K562 (cell line): ENCODE data around the gene E2F1. TPM values are rescaled to one million over a fixed set of nuclear protein-coding genes. Genes with fewer than 3 reads are reported as not detected.

ENCODE experiments used
- ETV5 ChIP-seq: sonication (generic); formaldehyde crosslinking; IDR thresholded peaks from 2 replicates; pipeline ENCODE4 v1.4.0; 2020; ENCODE audit warnings: low read depth, mild to moderate bottlenecking, missing genetic modification reagents
- SIN3B ChIP-seq: fragments of 450-650 bp; IDR thresholded peaks from 2 replicates; pipeline ENCODE4 v1.6.1; 2017; ENCODE audit warnings: low read depth, mild to moderate bottlenecking, moderate library complexity
- ZNF143 ChIP-seq: sonication (generic); formaldehyde crosslinking; IDR thresholded peaks from 2 replicates; pipeline ENCODE4 v1.9.0; 2022; ENCODE audit warnings: mild to moderate bottlenecking, missing genetic modification reagents
- ZNF778 ChIP-seq: fragments of 450-650 bp; formaldehyde crosslinking; IDR thresholded peaks from 2 replicates; pipeline ENCODE4 v1.4.0; 2020; ENCODE audit warnings: mild to moderate bottlenecking, moderate library complexity
- polyA plus RNA-seq, 8 experiments: library from polyadenylated mRNA; depleted of rRNA in 4 of 8; stranded (reverse) in 5 of 8; unstranded in 3 of 8; fragments of >200 nt; fragmentation: Nextera tagmentation in 2 of 8; fragmentation: Illumina TruSeq in 1 of 8; extraction: Ambion mirVana in 2 of 8; extraction: Trizol in 1 of 8; gene quantifications; 2 replicates each; pipeline versions ENCODE4 v1.2.1 to v1.2.3, GENCODE V29; 2011 to 2014; ENCODE audit warnings: inconsistent platforms in 1 of 8, missing spikeins in 1 of 8
- total RNA-seq, 7 experiments: library from RNA; depleted of rRNA in 6 of 7; stranded (reverse); fragments of >200 nt in 6 of 7; fragmentation: Illumina TruSeq in 2 of 7; extraction: Trizol in 2 of 7; gene quantifications; 2 replicates each; pipeline versions ENCODE4 v1.2.1 to v1.2.3, GENCODE V29; 2011 to 2021; ENCODE audit warnings: low replicate concordance in 1 of 7
- TF ChIP-seq, protein P1 (sequence below), 2 experiments: fragments of 450-650 bp in 1 of 2; sonication (generic) in 1 of 2; formaldehyde crosslinking in 1 of 2; IDR thresholded peaks; 2 replicates each; pipeline versions ENCODE4 v1.7.1 to v1.9.0; 2016 to 2022; ENCODE audit warnings: inconsistent platforms in 1 of 2, mild to moderate bottlenecking in 1 of 2, missing genetic modification reagents in 1 of 2
- TF ChIP-seq, protein P2 (sequence below): fragments of 450-650 bp; IDR thresholded peaks from 2 replicates; pipeline ENCODE4 v1.6.1; 2018; ENCODE audit warnings: mild to moderate bottlenecking, low read depth; ENCODE audit not compliant: partially characterized antibody
- TF ChIP-seq, protein P3 (sequence below): sonication (generic); formaldehyde crosslinking; IDR thresholded peaks from 2 replicates; pipeline ENCODE4 v1.8.1; 2023; ENCODE audit warnings: mild to moderate bottlenecking, missing genetic modification reagents
- TF ChIP-seq, protein P4 (sequence below): sonication (generic); formaldehyde crosslinking; IDR thresholded peaks from 2 replicates; pipeline ENCODE4 v1.8.0; 2022; ENCODE audit warnings: mild to moderate bottlenecking, missing genetic modification reagents

E2F1 gene
- total and polyA plus RNA-seq, 9 of the 15 experiments (the other 6 are each of a cell fraction or from before 2014, with no cell fraction given): 0.14 to 30.6 (median 13.1) TPM

DNA sequence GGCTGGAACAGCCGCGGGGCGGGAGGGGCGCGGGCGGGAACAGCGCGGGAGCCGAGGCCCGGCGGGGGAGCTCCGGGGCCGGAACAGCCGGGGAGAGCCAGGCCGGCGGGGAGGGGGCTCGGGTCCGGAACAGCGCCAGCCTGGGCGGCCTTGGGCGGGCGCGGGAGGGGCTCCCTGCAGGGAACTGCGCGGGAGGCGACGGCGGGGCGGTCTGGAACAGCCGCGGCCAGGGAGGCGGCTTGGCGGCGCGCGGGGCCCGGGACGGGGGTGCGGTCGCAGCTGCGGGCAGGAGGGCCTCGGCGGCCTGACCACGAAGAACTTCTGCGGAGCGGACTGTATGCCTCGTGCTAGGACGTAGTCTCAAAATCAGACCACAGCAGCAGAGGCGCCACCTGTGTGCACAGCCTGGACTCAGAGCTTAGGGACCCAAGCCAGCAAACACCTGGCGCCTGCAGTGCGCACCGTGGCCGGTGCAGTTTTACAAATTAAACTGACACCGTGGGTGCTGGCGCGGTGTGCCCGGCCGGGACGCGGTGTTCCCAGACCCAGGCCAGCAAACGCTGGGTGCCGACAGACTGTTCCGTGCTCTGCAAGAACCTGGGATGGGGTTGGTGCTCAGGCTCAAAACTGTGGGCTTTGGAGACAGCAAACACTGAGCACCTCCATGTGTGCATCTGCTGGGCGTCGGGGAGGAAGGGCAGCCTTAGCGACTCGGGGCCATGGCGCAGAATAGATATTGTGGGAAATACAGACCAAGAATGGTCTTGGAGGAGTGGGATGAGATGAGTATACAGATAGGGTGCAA, 46.2 kb upstream of the E2F1 start (continued):
- TF ChIP-seq, protein P1, sequence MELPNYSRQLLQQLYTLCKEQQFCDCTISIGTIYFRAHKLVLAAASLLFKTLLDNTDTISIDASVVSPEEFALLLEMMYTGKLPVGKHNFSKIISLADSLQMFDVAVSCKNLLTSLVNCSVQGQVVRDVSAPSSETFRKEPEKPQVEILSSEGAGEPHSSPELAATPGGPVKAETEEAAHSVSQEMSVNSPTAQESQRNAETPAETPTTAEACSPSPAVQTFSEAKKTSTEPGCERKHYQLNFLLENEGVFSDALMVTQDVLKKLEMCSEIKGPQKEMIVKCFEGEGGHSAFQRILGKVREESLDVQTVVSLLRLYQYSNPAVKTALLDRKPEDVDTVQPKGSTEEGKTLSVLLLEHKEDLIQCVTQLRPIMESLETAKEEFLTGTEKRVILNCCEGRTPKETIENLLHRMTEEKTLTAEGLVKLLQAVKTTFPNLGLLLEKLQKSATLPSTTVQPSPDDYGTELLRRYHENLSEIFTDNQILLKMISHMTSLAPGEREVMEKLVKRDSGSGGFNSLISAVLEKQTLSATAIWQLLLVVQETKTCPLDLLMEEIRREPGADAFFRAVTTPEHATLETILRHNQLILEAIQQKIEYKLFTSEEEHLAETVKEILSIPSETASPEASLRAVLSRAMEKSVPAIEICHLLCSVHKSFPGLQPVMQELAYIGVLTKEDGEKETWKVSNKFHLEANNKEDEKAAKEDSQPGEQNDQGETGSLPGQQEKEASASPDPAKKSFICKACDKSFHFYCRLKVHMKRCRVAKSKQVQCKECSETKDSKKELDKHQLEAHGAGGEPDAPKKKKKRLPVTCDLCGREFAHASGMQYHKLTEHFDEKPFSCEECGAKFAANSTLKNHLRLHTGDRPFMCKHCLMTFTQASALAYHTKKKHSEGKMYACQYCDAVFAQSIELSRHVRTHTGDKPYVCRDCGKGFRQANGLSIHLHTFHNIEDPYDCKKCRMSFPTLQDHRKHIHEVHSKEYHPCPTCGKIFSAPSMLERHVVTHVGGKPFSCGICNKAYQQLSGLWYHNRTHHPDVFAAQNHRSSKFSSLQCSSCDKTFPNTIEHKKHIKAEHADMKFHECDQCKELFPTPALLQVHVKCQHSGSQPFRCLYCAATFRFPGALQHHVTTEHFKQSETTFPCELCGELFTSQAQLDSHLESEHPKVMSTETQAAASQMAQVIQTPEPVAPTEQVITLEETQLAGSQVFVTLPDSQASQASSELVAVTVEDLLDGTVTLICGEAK (IDR thresholded peaks at IDR 0.05): peak; percentile 17; the same call in 1 of the 2 replicates
- TF ChIP-seq, protein P1 (CRISPR knock-in tag; IDR thresholded peaks at IDR 0.05): no peak
- TF ChIP-seq, protein P2, sequence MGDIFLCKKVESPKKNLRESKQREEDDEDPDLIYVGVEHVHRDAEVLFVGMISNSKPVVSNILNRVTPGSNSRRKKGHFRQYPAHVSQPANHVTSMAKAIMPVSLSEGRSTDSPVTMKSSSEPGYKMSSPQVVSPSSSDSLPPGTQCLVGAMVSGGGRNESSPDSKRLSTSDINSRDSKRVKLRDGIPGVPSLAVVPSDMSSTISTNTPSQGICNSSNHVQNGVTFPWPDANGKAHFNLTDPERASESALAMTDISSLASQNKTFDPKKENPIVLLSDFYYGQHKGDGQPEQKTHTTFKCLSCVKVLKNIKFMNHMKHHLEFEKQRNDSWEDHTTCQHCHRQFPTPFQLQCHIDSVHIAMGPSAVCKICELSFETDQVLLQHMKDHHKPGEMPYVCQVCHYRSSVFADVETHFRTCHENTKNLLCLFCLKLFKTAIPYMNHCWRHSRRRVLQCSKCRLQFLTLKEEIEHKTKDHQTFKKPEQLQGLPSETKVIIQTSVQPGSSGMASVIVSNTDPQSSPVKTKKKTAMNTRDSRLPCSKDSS: no peak
- TF ChIP-seq ETV5 (CRISPR knock-in tag) (0 out of 2 replicates have a peak, but pooled peaks have one; percentile 50), ZNF778 (no peak), ZNF143 (no peak), SIN3B (peak; percentile 14; the same call in 1 of the 2 replicates)
- TF ChIP-seq, protein P3, sequence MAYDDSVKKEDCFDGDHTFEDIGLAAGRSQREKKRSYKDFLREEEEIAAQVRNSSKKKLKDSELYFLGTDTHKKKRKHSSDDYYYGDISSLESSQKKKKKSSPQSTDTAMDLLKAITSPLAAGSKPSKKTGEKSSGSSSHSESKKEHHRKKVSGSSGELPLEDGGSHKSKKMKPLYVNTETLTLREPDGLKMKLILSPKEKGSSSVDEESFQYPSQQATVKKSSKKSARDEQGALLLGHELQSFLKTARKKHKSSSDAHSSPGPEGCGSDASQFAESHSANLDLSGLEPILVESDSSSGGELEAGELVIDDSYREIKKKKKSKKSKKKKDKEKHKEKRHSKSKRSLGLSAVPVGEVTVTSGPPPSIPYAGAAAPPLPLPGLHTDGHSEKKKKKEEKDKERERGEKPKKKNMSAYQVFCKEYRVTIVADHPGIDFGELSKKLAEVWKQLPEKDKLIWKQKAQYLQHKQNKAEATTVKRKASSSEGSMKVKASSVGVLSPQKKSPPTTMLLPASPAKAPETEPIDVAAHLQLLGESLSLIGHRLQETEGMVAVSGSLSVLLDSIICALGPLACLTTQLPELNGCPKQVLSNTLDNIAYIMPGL: no peak
- TF ChIP-seq, protein P4, sequence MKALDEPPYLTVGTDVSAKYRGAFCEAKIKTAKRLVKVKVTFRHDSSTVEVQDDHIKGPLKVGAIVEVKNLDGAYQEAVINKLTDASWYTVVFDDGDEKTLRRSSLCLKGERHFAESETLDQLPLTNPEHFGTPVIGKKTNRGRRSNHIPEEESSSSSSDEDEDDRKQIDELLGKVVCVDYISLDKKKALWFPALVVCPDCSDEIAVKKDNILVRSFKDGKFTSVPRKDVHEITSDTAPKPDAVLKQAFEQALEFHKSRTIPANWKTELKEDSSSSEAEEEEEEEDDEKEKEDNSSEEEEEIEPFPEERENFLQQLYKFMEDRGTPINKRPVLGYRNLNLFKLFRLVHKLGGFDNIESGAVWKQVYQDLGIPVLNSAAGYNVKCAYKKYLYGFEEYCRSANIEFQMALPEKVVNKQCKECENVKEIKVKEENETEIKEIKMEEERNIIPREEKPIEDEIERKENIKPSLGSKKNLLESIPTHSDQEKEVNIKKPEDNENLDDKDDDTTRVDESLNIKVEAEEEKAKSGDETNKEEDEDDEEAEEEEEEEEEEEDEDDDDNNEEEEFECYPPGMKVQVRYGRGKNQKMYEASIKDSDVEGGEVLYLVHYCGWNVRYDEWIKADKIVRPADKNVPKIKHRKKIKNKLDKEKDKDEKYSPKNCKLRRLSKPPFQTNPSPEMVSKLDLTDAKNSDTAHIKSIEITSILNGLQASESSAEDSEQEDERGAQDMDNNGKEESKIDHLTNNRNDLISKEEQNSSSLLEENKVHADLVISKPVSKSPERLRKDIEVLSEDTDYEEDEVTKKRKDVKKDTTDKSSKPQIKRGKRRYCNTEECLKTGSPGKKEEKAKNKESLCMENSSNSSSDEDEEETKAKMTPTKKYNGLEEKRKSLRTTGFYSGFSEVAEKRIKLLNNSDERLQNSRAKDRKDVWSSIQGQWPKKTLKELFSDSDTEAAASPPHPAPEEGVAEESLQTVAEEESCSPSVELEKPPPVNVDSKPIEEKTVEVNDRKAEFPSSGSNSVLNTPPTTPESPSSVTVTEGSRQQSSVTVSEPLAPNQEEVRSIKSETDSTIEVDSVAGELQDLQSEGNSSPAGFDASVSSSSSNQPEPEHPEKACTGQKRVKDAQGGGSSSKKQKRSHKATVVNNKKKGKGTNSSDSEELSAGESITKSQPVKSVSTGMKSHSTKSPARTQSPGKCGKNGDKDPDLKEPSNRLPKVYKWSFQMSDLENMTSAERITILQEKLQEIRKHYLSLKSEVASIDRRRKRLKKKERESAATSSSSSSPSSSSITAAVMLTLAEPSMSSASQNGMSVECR: no peak; the same call in 1 of the 2 replicates
